ENCODE results near the gene HOMER1. TPM values are rescaled to one million over a fixed set of nuclear protein-coding genes. Genes with fewer than 3 reads are reported as not detected.

HOMER1 gene
- total RNA-seq, 2 experiments from 2014 or later, result 6.3 to 13.9 TPM

GRCh38 chr5:79490323-79490936 is 23.5 kb downstream of the HOMER1 start:
- Histone ChIP-seq H3K4me1 (ENCODE audit: insufficient read depth, low read length, poor library complexity, severe bottlenecking) (no peaks in the 10 kb centered on the region), H3K36me3 (ENCODE audit: insufficient read depth, low read length) (no peaks in the 10 kb centered on the region), H3K4me2 (ENCODE audit: low read length) (no peak overlapping the region), H4K20me1 (ENCODE audit: insufficient read depth, low read length) (no peaks in the 10 kb centered on the region), H3K9me3 (ENCODE audit: low read length) (no peaks in the 10 kb centered on the region), H2AFZ (ENCODE audit: low read length) (no peak overlapping the region), H3K4me3 (ENCODE audit: low read depth, low read length, poor library complexity, severe bottlenecking) (no peak overlapping the region), H3K79me2 (ENCODE audit: insufficient read depth, low read depth, low read length) (no peaks in the 10 kb centered on the region), H3K9me2 (ENCODE audit: insufficient read depth, low read length) (no peaks in the 10 kb centered on the region), H3K27ac (ENCODE audit: low read depth, low read length, poor library complexity, severe bottlenecking) (no peak overlapping the region)
- ChIA-PET POLR2A (interaction anchor here (0.6 to 1.2 kb wide), 5 partner anchors 10 to 1839 kb away, joined by 3 to 6 read pairs (median 4); no protein-coding TSS in a partner anchor), CTCF (ENCODE audit: unreplicated experiment) (no interaction called here)
- BruUV-seq (replicated peaks), result no TSS peak
- intact Hi-C loops (cut with micrococcal nuclease; ENCODE audit: unreplicated experiment), result no loop called here
- no peak for TF ChIP-seq CTCF (conservative IDR thresholded peaks at IDR 0.05; ENCODE audit: low read length)
- no peak for DNase-seq (ENCODE audit: low spot score)

- no peaks in the 10 kb centered on the region for H3K36me3 ChIP-seq (ENCODE audit: insufficient read depth, low read length)
- H2AFZ ChIP-seq (ENCODE audit: low read length), result no peak overlapping the region
- no peaks in the 10 kb centered on the region for H3K4me1 ChIP-seq (ENCODE audit: insufficient read depth, low read length, poor library complexity, severe bottlenecking)
- no TSS peak for BruUV-seq (replicated peaks)
- no peaks in the 10 kb centered on the region for H4K20me1 ChIP-seq (ENCODE audit: insufficient read depth, low read length)
- intact Hi-C loops (cut with micrococcal nuclease; ENCODE audit: unreplicated experiment), result no loop called here
- no peak overlapping the region for H3K4me2 ChIP-seq (ENCODE audit: low read length)
- POLR2A ChIA-PET, result interaction anchor here (1.0 kb wide), 1 partner anchor 16 kb away, joined by 3 read pairs; no protein-coding TSS in a partner anchor
- no peaks in the 10 kb centered on the region for H3K9me2 ChIP-seq (ENCODE audit: insufficient read depth, low read length)
- DNase-seq (ENCODE audit: low spot score), result no peak
- TF ChIP-seq EZH2phosphoT487 (IDR thresholded peaks at IDR 0.05; ENCODE audit: borderline replicate concordance, low read depth, low read length), result no peak
- TF ChIP-seq CTCF (conservative IDR thresholded peaks at IDR 0.05; ENCODE audit: low read length), result no peak
- no peak overlapping the region for H3K4me3 ChIP-seq (ENCODE audit: low read depth, low read length, poor library complexity, severe bottlenecking)
- CTCF ChIA-PET (ENCODE audit: unreplicated experiment), result no interaction called here
- no peak overlapping the region for H3K27ac ChIP-seq (ENCODE audit: low read depth, low read length, poor library complexity, severe bottlenecking)
- H3K9me3 ChIP-seq (ENCODE audit: low read length), result no peaks in the 10 kb centered on the region
- no peaks in the 10 kb centered on the region for H3K79me2 ChIP-seq (ENCODE audit: insufficient read depth, low read depth, low read length)
Measured at GRCh38 chr5:79489773-79490172, 24.2 kb downstream of the HOMER1 start.

- no TSS peak for BruUV-seq (replicated peaks)
- POLR2A ChIA-PET, result interaction anchor here (0.5 to 1.2 kb wide), 6 partner anchors 12 to 571 kb away, joined by 3 to 4 read pairs (median 4); no protein-coding TSS in a partner anchor
- Histone ChIP-seq H3K79me2 (ENCODE audit: insufficient read depth, low read depth, low read length) (no peaks in the 10 kb centered on the region), H3K4me1 (ENCODE audit: insufficient read depth, low read length, poor library complexity, severe bottlenecking) (no peaks in the 10 kb centered on the region), H3K9me3 (ENCODE audit: low read length) (no peaks in the 10 kb centered on the region), H4K20me1 (ENCODE audit: insufficient read depth, low read length) (no peaks in the 10 kb centered on the region), H3K9me2 (ENCODE audit: insufficient read depth, low read length) (no peaks in the 10 kb centered on the region), H2AFZ (ENCODE audit: low read length) (no peak overlapping the region), H3K27ac (ENCODE audit: low read depth, low read length, poor library complexity, severe bottlenecking) (no peak overlapping the region), H3K36me3 (ENCODE audit: insufficient read depth, low read length) (no peaks in the 10 kb centered on the region), H3K4me3 (ENCODE audit: low read depth, low read length, poor library complexity, severe bottlenecking) (no peak overlapping the region), H3K4me2 (ENCODE audit: low read length) (no peak overlapping the region)
- TF ChIP-seq CTCF (conservative IDR thresholded peaks at IDR 0.05; ENCODE audit: low read length), result no peak
- no peak for TF ChIP-seq EZH2phosphoT487 (IDR thresholded peaks at IDR 0.05; ENCODE audit: borderline replicate concordance, low read depth, low read length)
- intact Hi-C loops (cut with micrococcal nuclease; ENCODE audit: unreplicated experiment), result no loop called here
- CTCF ChIA-PET (ENCODE audit: unreplicated experiment), result no interaction called here
- DNase-seq (ENCODE audit: low spot score), result no peak
Measured at GRCh38 chr5:79488775-79489174, 25.2 kb downstream of the HOMER1 start.

Data from OCI-LY7 (cell line).